ENCODE measurements around the gene KRT7.

Gene KRT7

GRCh38 chr12:52200086-52200780, 32.8 kb upstream of the KRT7 start:
- no peak for DNase-seq

GRCh38 chr12:52200781-52201450, 32.1 kb upstream of the KRT7 start:
- no peak for DNase-seq

- no peak for DNase-seq
Observed at GRCh38 chr12:52201451-52201839, 31.6 kb upstream of the KRT7 start.

GRCh38 chr12:52202361-52203078, 30.5 kb upstream of the KRT7 start:
- DNase-seq: no peak

- no peak for DNase-seq
Observed at GRCh38 chr12:52203079-52203921, 29.7 kb upstream of the KRT7 start.

- no peak for DNase-seq
Observed at GRCh38 chr12:52204095-52204930, 28.7 kb upstream of the KRT7 start.

GRCh38 chr12:52204931-52205505, 28.0 kb upstream of the KRT7 start:
- DNase-seq: no peak

GRCh38 chr12:52205612-52206303, 27.3 kb upstream of the KRT7 start:
- DNase-seq: no peak

- DNase-seq: no peak
Observed at GRCh38 chr12:52206304-52207040, 26.6 kb upstream of the KRT7 start.

- DNase-seq: no peak
Observed at GRCh38 chr12:52207106-52207505, 25.9 kb upstream of the KRT7 start.

- DNase-seq: no peak
Observed at GRCh38 chr12:52207895-52208294, 25.1 kb upstream of the KRT7 start.

- DNase-seq: no peak
Observed at GRCh38 chr12:52208424-52209165, 24.4 kb upstream of the KRT7 start.

- DNase-seq: no peak
Observed at GRCh38 chr12:52209321-52209720, 23.7 kb upstream of the KRT7 start.

GRCh38 chr12:52210186-52210924, 22.7 kb upstream of the KRT7 start:
- no peak for DNase-seq

GRCh38 chr12:52210925-52211650, 22.0 kb upstream of the KRT7 start:
- no peak for DNase-seq

GRCh38 chr12:52211716-52212585, 21.1 kb upstream of the KRT7 start:
- DNase-seq: no peak
